Measurements from ENCODE around the gene CPNE5.
"Not testable (repeated sequence)": the region's sequence is repeated elsewhere in the genome, so short reads cannot be mapped to it uniquely, and the experiment has no call there.

The CPNE5 gene

DNA sequence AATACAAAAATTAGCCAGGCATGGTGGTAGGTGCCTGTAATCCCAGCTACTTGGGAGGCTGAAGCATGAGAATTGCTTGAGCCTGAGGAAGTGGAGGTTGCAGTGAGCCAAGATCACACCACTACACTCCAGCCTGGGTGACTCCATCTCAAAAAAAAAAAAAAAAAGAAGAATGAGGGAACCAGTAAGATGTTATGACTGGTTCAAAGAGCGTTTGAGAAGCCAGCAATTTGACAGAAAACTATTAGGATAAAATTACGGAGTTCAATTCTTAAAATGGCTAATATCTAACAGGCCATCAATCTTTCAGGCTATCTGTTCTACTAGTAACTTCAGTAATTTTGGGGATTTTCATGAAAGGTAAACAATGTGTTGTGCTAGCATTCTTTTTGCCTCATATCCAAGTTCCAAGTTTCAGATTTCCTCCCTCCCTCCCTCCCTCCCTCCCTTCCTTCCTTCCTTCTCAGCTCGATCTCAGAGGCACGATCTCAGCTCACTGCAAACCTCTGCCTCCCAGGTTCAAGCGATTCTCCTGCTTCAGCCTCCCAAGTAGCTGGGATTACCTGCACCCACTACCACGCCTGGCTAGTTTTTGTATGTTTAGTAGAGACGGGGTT lies 134.2 kb downstream of the CPNE5 start:
- not testable (repeated sequence) for DNase-seq (ENCODE audit: low read depth in 2 of 3, low spot score in 2 of 3)

DNA sequence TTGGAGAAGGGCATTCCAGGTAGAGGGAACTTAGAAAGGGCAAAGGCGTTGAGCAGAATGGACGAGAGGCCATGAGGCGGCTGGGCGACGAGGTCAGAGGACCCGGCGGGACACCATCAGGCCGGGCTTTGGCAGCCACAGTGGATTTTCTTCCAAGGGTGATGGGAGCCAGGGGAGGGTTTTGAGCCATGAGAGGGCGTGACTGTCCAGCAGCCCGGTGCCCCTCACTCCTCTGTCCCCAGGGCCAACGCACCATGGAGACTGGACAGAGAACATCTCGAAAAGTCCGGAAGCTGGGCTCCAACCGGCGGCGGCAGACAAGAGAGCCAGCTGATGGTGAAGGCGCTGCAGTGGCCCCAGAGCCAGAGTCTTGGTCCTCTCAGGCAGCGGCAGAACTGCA lies 135.3 kb downstream of the CPNE5 start:
- DNase-seq (ENCODE audit: low read depth in 2 of 3, low spot score in 2 of 3) = no peak

DNA sequence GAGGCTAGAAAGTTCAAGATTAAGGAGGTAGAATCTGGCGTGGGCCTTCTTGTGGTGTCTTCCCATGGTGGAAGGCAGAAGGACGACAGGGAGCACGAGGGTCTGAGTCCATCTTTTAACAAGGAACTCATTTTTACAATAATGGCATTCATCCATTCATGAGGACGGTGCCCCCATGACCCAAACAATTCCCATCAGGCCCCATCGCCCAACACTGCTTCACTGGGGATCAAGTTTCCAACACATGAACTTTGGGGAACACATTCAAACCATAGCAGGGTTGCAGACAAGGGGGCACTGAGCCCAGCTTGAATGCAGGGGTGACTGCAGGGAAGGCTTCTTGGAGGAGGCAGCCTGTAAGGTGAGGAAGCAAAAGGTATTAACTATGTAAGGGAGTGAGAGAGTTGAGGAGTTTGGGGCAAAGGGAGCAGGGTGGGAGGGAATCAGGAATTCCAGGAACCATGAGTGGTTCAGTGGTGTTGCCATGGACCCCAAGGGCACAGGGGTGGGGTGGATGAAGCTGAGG lies 136.1 kb downstream of the CPNE5 start:
- DNase-seq (ENCODE audit: low read depth in 2 of 3, low spot score in 2 of 3) = no peak

DNA sequence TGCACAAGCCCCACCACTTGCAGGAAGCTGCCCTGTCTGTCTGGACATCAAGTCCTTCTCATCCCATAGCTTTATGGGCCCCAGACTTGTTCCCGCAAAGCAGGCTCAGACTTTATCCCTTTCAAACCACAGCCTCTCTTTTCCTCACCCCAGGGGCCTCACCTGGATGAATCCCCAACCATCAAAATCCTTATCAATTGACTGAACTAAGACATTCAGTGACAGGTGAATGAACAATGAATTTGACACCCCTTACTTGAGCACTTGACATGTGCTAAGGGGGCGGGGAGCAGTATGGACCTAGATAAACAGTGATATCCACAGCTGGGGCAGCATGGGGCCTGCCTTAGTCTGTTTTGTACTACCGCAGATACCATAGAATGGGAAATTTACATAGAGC lies 136.6 kb downstream of the CPNE5 start:
- DNase-seq (ENCODE audit: low read depth in 2 of 3, low spot score in 2 of 3) = no peak

DNA sequence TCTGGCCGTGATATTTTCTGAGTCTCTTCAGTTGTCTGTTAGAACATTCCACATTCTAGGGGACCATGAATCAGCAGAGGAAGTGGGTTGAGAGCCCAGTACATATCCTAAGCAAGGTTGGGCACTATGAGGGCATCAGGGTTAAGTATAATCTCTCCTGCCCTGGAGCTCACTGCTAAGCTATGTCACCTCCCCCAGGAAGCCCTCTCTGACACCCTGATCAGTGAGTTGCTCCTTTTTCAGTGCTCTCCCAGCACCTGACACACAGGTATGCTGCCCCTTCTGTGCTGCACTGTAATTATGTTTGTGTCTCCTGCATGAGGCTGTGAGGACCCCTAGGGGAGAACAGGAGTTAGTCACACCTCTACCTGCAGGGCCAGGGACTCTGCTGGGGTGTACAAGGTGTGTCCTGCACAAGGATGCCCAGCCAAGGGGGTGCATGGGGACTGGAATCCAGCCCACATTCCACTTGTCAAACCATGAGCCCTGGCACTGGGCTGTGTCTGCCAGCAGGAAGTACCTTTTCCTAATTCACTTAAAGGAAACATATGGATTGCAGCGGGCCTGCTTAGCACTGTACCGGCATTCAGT lies 137.7 kb downstream of the CPNE5 start:
- no peak for DNase-seq (ENCODE audit: low read depth in 2 of 3, low spot score in 2 of 3)

DNA sequence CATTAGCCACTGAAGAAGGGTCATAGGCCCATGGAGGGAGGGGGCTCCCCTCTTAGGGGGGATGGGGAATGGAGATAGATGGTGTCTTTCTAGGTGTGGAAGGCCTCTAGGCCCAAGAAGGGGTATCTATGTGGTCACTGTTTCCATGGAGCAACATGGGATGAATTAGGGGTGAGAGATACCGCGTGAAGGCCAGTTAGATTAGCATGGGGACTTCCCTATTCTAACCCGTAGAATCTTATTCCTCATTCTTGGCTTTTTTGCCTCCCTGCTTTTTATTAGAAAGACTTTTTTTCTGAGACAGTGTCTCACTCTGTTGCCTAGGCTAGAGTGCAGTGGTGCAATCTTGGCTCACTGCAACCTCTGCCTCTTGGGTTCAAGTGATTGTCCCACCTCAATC lies 138.4 kb downstream of the CPNE5 start:
- DNase-seq (ENCODE audit: low read depth in 2 of 3, low spot score in 2 of 3) = no peak

DNA sequence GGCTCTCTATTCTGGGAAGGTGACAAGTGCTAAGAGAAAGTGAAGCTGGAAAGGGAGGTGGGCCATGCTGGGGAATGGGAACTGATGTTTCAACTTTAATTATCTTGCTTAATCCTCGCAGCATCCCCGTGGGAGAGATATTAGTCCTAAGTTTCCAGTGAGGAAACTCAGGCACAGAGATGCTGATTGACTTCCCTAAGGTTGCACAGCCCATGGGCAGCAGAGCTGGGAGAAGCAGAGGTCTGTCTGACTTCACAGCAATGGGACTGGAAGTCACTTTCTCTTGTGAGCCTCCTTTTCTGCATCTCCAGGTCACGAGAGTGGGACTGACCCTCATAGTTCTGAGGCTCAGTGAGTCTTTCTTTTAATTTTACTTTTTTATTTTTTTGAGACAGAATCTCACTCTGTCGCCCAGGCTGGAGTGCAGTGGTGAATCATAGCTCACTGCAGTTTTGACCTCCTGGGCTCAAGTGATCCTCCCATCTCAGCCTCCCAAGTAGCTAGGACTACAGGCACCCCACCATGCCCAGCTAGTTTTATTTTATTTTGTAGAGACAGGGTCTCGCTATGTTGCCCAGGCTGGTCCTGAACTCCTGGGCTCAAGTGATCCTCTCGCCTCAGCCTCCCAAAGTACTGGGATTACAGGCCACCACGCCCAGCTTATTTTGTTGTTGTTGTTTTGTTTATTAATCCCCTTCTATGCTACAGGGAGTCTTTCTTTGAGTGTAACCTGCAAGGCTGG lies 139.0 kb downstream of the CPNE5 start:
- DNase-seq (ENCODE audit: low read depth in 2 of 3, low spot score in 2 of 3) = no peak

DNA sequence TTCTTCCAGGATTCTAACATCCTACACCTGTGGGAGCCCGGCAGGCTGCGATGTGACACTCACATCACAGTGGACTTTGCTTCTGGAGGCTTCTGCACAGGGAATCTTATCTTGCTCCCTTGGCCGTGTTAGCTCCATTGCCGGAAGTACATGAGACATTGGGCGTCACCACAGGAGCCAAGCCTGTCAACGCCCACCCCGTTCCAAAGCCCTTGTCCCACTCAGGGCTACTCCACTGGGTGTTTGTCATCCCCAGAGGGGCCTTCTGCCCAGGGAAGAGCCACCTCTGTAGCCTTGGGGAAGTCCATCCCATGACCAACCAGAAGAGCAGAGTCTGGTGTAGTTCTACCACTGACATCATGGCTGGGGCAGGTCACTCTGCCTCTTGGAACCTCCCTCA lies 139.9 kb downstream of the CPNE5 start:
- DNase-seq (ENCODE audit: low read depth in 2 of 3, low spot score in 2 of 3) = no peak

DNA sequence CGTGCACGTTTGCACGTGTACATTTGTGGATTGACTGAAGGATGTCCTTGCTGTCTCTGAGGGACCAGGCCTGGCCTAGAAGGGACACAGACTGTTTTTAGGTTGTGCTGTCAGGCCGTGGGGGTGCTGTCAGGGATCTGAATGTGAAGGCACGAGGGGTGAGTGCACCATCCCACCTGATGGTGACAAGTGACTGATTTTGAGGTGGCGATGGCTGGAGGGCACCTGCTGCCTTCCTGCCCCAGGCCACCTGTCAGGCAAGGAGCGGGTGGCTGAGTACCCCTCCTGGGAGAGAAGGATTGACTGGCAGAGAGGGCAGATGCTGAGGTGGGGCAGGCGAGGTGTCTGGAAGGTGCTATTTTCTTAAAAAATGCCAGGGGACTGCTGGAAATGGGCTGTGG lies 140.4 kb downstream of the CPNE5 start:
- no peak for DNase-seq (ENCODE audit: low read depth in 2 of 3, low spot score in 2 of 3)

DNA sequence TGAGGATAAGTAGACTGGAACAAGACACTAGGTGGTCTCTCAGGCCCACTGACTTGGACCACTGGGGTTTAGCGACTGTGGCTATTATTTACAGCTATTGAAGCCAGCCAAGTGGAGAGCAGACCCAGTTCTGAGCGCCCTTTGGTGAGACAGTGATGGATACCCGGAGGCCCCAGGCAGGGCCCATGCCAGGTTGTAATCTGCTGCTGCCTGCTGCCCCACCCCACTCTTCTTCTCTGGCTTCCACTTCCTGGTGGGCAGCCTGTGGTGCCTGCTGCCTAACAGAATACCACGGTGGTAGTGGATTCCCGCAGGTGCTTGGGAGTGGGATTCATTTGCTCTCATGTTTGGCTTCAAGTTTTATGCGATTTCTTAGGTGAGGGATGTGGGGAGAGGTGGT lies 141.0 kb downstream of the CPNE5 start:
- DNase-seq (ENCODE audit: low read depth in 2 of 3, low spot score in 2 of 3) = no peak

DNA sequence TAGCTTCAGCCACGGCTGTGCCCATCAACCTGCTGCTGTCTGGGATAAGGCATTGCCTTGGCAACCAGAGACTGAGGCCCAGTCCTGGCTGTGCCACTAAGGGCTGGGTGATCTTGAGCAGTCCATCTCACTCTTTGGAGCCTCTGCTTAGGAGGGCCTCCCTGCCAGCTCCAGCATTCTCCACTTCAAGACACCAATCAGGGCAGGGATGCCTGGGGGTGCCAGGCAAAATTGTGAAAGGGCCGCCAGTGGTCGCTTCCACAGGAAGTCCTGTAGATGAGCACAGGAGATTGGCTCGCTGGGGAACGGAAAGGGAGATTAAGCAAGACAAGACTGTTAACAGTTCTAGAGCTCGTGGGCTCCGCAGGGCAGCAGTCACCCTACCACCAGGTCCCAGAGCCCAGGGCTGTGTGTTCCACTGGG lies 141.8 kb downstream of the CPNE5 start, which contains the start of gene RAB44:
RAB44 (plus strand) TSS at position 346 of the 423 bp plus-strand sequence. CDS start 6,410 bp downstream, outside the sequence.
- DNase-seq (ENCODE audit: low read depth in 2 of 3, low spot score in 2 of 3) = no peak

DNA sequence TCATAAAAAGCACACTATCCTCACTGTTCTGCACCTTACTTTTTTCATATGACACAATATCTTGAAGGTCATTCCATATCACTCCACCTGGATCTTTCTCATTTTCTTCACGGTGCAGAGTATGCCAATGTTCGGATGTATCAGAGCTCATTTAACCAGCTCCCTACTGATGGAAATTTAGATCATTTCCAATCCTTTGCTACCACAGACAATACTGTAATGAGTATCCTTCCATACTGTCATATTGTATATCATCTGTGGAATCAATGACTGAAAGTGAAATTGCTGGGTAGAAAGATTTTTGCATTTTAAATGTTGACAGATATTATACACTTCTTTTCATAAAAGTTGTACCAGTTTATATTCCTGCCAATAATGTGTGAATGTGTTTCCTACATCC lies 143.8 kb downstream of the CPNE5 start:
- DNase-seq (ENCODE audit: low read depth in 2 of 3, low spot score in 2 of 3) = no peak

DNA sequence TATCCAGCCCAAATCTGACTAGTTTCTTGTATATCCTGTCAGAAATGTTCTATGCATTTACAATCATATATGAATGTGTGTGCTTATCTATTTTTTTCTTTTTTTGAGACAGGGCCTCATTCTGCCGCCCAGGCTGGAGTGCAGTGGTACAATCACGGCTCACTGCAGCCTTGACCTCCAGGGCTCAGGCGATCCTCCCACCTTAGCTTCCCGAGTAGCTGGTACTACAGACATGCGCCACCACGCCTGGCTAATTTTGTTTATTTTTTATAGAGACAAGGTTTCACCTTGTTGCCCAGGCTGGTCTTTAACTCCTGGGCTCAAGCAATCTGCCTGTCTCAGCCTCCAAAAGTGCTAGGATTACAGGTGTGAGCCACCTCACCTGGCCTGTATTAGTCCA lies 144.6 kb downstream of the CPNE5 start:
- DNase-seq (ENCODE audit: low read depth in 2 of 3, low spot score in 2 of 3) = no peak

DNA sequence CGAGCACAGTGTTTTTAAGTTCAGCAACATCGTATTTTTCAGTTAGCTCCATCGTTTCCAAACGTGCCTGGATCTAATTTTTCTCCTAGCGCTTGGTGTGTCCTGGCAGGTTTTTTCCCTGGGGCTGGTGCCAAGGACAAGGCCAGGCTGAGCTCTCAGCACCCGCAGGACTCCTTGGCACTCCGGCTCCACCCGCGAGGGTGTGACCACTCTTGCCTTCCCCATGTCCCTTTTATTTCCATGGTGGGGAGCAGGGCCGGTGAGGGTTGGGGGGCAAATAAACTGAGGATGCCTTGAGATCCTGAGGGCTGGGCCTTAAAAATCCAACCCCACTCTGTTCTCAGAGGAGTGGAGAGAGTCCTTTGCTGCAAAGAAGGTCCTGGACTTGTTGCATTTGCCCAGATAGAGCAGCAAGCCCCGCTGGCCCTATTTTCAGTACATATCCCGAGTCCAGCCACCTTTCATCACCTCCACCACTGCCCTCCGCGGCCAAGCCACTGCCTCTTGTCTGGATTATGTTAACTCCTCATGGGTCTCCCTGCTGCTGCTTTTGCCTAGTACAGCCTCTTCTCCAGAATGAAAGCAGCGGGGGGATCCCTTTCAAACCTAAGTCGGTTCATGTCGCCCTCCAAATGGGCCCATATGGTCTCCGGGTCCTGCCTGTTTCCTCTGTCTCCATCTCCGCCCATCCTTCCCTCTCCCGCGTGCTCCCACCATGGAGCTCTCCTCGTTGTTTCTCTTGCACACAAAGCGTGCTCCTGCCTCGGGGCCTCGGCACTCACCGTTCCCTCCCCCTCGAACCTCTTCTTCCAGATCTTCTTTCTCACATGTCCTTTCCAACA lies 146.2 kb downstream of the CPNE5 start:
- no peak for DNase-seq (ENCODE audit: low read depth in 2 of 3, low spot score in 2 of 3)

DNA sequence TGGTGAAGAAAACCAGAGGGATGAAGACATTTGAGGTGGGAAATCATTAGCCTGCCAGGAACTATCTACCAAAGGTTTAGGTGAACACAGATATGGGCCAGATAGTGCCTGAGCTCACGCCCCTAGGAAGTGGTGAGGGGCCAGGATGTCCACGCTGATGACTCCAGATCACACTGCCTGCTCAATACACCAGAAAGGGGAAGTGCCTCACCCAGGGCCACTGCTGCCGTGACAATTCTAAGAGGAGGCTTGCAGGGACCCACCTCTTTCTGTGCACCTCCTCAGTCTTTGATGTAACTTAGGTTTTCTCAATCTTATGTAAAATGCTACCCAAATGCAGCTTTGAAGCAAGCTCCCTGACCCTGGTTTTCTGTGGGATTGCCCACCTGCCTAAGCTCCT lies 147.0 kb downstream of the CPNE5 start:
- no peak for DNase-seq (ENCODE audit: low read depth in 2 of 3, low spot score in 2 of 3)

DNA sequence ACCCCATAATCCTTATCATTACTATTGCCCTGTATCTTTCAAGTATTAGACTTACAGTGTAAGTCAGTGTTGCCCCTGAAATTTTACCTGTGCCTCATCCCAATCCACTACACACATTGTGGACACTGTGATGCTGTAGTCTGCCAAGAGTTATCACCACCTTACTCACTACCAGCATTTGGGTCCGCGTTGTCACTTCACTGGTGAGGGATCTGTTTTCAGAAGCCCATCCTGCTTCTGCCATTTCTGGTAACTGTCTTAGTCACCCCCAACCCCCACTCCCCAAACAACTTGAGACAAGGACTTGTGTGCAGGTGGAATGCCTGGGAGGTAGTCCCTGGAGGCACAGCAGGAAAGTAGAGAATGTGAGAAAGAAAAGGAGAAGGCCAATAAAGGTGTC lies 147.6 kb downstream of the CPNE5 start:
- no peak for DNase-seq (ENCODE audit: low read depth in 2 of 3, low spot score in 2 of 3)

DNA sequence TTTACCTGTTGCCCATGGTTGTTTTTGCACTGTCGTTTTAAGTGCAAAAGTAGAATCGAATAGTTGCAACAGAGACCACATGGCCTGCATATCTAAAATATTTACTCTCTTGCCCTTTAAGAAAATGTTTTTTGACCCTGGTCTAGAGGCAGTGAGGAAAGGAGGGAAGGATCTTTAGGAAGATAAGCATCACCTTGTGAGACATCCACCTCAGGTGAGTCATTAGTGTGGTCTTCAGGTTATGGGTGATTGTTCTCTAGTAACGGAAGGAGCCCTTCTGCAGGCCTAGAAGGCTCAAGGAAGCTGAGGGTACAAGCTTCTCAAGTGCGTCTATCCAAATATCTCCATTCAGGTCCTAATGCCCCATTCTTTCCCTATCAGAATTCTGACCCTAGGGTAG lies 148.2 kb downstream of the CPNE5 start:
- DNase-seq (ENCODE audit: low read depth in 2 of 3, low spot score in 2 of 3) = no peak
